GM12892 (cell line): ENCODE data around the gene QRICH1.

ENCODE experiments used
- POLR2A ChIP-seq: IDR thresholded peaks from 2 replicates; pipeline ENCODE4 v1.6.1; 2011; ENCODE audit warnings: low read depth, low read length, control low read depth
- POLR2AphosphoS5 ChIP-seq: IDR thresholded peaks from 2 replicates; pipeline ENCODE4 v1.6.1; 2011; ENCODE audit warnings: low read depth, low read length, control low read depth
- TAF1 ChIP-seq: IDR thresholded peaks from 2 replicates; pipeline ENCODE4 v1.6.1; 2011; ENCODE audit warnings: low read depth, mild to moderate bottlenecking, control low read depth, low read length, borderline replicate concordance

GRCh38 chr3:49018707-49019006 lies 75.2 kb downstream of the QRICH1 start:
- TF ChIP-seq POLR2AphosphoS5 (no peak), POLR2A (no peak), TAF1 (no peak)
